H9 (cell line): ENCODE data around the gene CHST2. TPM values are rescaled to one million over a fixed set of nuclear protein-coding genes. Genes with fewer than 3 reads are reported as not detected.

Source experiments
- DNase-seq: peaks from one replicate; pipeline ENCODE4 v3.0.0-alpha.2; 2017
- H2AFZ ChIP-seq: one replicate; pipeline ENCODE4 v1.6.1; 2013; ENCODE audit warnings: mild to moderate bottlenecking, low read length, control low read depth, moderate library complexity
- H2AK5ac ChIP-seq: 2 replicates; pipeline ENCODE4 v1.6.1; 2013; ENCODE audit warnings: low read length, control low read depth, mixed read lengths; ENCODE audit not compliant: insufficient read length
- H2BK120ac ChIP-seq: one replicate; pipeline ENCODE4 v1.6.1; 2013; ENCODE audit warnings: low read depth, mild to moderate bottlenecking, low read length, control low read depth, inconsistent platforms; ENCODE audit not compliant: poor library complexity, severe bottlenecking
- H2BK12ac ChIP-seq: 2 replicates; pipeline ENCODE4 v1.6.1; 2013; ENCODE audit warnings: low read length, control low read depth, mixed read lengths, low read depth; ENCODE audit not compliant: insufficient read length
- H2BK15ac ChIP-seq: 2 replicates; pipeline ENCODE4 v1.6.1; 2013; ENCODE audit warnings: low read depth, low read length, control low read depth
- H2BK20ac ChIP-seq: one replicate; pipeline ENCODE4 v1.6.1; 2013; ENCODE audit warnings: low read depth, mild to moderate bottlenecking, low read length, control low read depth, inconsistent platforms; ENCODE audit not compliant: poor library complexity, severe bottlenecking
- H2BK5ac ChIP-seq: 2 replicates; pipeline ENCODE4 v1.6.1; 2013; ENCODE audit warnings: low read length, control low read depth, mixed read lengths; ENCODE audit not compliant: insufficient read length
- H3K14ac ChIP-seq: 2 replicates; pipeline ENCODE4 v1.6.1; 2013; ENCODE audit warnings: low read length, control low read depth; ENCODE audit not compliant: insufficient read depth
- H3K18ac ChIP-seq: 2 replicates; pipeline ENCODE4 v1.6.1; 2013; ENCODE audit warnings: low read depth, mild to moderate bottlenecking, mixed read lengths, low read length, control low read depth; ENCODE audit not compliant: insufficient read length
- H3K23ac ChIP-seq: 2 replicates; pipeline ENCODE4 v1.6.1; 2013; ENCODE audit warnings: low read length, control low read depth, mixed read lengths, low read depth; ENCODE audit not compliant: insufficient read length
- H3K23me2 ChIP-seq: 2 replicates; pipeline ENCODE4 v1.6.1; 2013; ENCODE audit warnings: low read depth, mild to moderate bottlenecking, mixed read lengths, low read length, control low read depth; ENCODE audit not compliant: insufficient read length, poor library complexity, severe bottlenecking
- H3K27ac ChIP-seq: 2 replicates; pipeline ENCODE4 v1.5.1; 2013; ENCODE audit warnings: low read length, control low read depth, mixed read lengths, low read depth; ENCODE audit not compliant: insufficient read length
- H3K27me3 ChIP-seq: 2 replicates; pipeline ENCODE4 v1.6.1; 2013; ENCODE audit warnings: low read length, control low read depth, inconsistent platforms; ENCODE audit not compliant: insufficient read depth
- H3K4ac ChIP-seq: 2 replicates; pipeline ENCODE4 v1.6.1; 2013; ENCODE audit warnings: low read depth, mild to moderate bottlenecking, control low read depth, inconsistent platforms, low read length, moderate library complexity
- H3K4me1 ChIP-seq: 2 replicates; pipeline ENCODE4 v1.6.1; 2013; ENCODE audit warnings: low read length, control low read depth, inconsistent platforms; ENCODE audit not compliant: insufficient read depth
- H3K4me2 ChIP-seq: 2 replicates; pipeline ENCODE4 v1.6.1; 2013; ENCODE audit warnings: low read length, control low read depth, mixed read lengths; ENCODE audit not compliant: insufficient read length, insufficient read depth
- H3K56ac ChIP-seq: 2 replicates; pipeline ENCODE4 v1.6.1; 2013; ENCODE audit warnings: low read depth, mild to moderate bottlenecking, mixed read lengths, low read length, control low read depth; ENCODE audit not compliant: insufficient read length
- H3K79me1 ChIP-seq: 2 replicates; pipeline ENCODE4 v1.6.1; 2013; ENCODE audit warnings: low read depth, mild to moderate bottlenecking, moderate library complexity, low read length, control low read depth, inconsistent platforms; ENCODE audit not compliant: insufficient read depth, poor library complexity, severe bottlenecking
- H3K79me2 ChIP-seq: 2 replicates; pipeline ENCODE4 v1.6.1; 2013; ENCODE audit warnings: low read length, control low read depth, inconsistent platforms; ENCODE audit not compliant: insufficient read depth
- H3K9ac ChIP-seq: 2 replicates; pipeline ENCODE4 v1.6.1; 2013; ENCODE audit warnings: low read length, control low read depth, mixed read lengths; ENCODE audit not compliant: insufficient read length; ENCODE audit errors: extremely low read depth
- H3K9me3 ChIP-seq: one replicate; pipeline ENCODE4 v1.6.1; 2013; ENCODE audit warnings: low read depth, low read length, inconsistent platforms; ENCODE audit not compliant: control insufficient read depth
- H3T11ph ChIP-seq: one replicate; pipeline ENCODE4 v1.6.1; 2013; ENCODE audit warnings: mild to moderate bottlenecking, low read length, control low read depth, inconsistent platforms
- H4K20me1 ChIP-seq: one replicate; pipeline ENCODE4 v1.6.1; 2013; ENCODE audit not compliant: control insufficient read depth, insufficient read length, insufficient read depth
- H4K5ac ChIP-seq: 2 replicates; pipeline ENCODE4 v1.6.1; 2013; ENCODE audit warnings: low read depth, mild to moderate bottlenecking, mixed read lengths, low read length, control low read depth; ENCODE audit not compliant: insufficient read length
- H4K8ac ChIP-seq: replicated peaks from 2 replicates; pipeline ENCODE4 v1.6.1; 2013; ENCODE audit warnings: low read length, control low read depth, mixed read lengths, low read depth; ENCODE audit not compliant: insufficient read length
- H4K91ac ChIP-seq: 2 replicates; pipeline ENCODE4 v1.6.1; 2013; ENCODE audit warnings: low read depth, mild to moderate bottlenecking, moderate library complexity, mixed read lengths, low read length, control low read depth; ENCODE audit not compliant: insufficient read length
- H3K27ac Mint-ChIP-seq, 3 experiments: 2 replicates in 2 of 3; 3 replicates in 1 of 3; pipeline ENCODE4 v1.8.0; 2020 to 2021; ENCODE audit warnings: mixed read lengths in 3 of 3, mild to moderate bottlenecking in 1 of 3, moderate library complexity in 1 of 3
- H3K27me3 Mint-ChIP-seq: 2 replicates; pipeline ENCODE4 v1.8.0; 2021; ENCODE audit warnings: low read depth, mild to moderate bottlenecking, moderate library complexity, mixed read lengths
- H3K36me3 Mint-ChIP-seq, 3 experiments: 2 replicates in 2 of 3; 3 replicates in 1 of 3; pipeline ENCODE4 v1.8.0; 2020 to 2021; ENCODE audit warnings: low read depth in 3 of 3, mixed read lengths in 3 of 3; ENCODE audit not compliant: insufficient read depth in 1 of 3
- H3K4me1 Mint-ChIP-seq, 2 experiments: 2 replicates each; pipeline ENCODE4 v1.8.0; 2020; ENCODE audit warnings: mixed read lengths in 2 of 2
- H3K4me3 Mint-ChIP-seq, 2 experiments: 2 replicates in 1 of 2; 3 replicates in 1 of 2; pipeline ENCODE4 v1.8.0; 2020 to 2021; ENCODE audit warnings: mild to moderate bottlenecking in 2 of 2, mixed read lengths in 2 of 2, moderate library complexity in 1 of 2
- H3K9me3 Mint-ChIP-seq, 2 experiments: 2 replicates in 1 of 2; 3 replicates in 1 of 2; pipeline ENCODE4 v1.8.0; 2020; ENCODE audit warnings: mild to moderate bottlenecking in 2 of 2, mixed read lengths in 2 of 2, moderate library complexity in 1 of 2
- WGBS: extraction: QIAGEN DNeasy Blood & Tissue Kit; methylation state at CpG from one replicate; pipeline ENCODE4 v1.1.7; 2013; ENCODE audit warnings: missing lambda C conversion rate, low lambda C conversion rate, mixed read lengths; ENCODE audit not compliant: insufficient read length; ENCODE audit errors: extremely low coverage; 5-methylcytosine and 5-hydroxymethylcytosine counted together
- total RNA-seq: library from RNA; stranded (reverse); gene quantifications from 2 replicates; pipeline ENCODE4 v1.2.1, GENCODE V29; 2021
- TF ChIP-seq, protein P1 (sequence below): fragments of 200-600 bp; sonication (generic); conservative IDR thresholded peaks from 3 replicates; pipeline ENCODE4 v1.8.0; 2021; ENCODE audit warnings: antibody characterized with exemption, mild to moderate bottlenecking

Gene CHST2
- total RNA-seq, 1 experiment from 2014 or later = 5.8 TPM

DNA sequence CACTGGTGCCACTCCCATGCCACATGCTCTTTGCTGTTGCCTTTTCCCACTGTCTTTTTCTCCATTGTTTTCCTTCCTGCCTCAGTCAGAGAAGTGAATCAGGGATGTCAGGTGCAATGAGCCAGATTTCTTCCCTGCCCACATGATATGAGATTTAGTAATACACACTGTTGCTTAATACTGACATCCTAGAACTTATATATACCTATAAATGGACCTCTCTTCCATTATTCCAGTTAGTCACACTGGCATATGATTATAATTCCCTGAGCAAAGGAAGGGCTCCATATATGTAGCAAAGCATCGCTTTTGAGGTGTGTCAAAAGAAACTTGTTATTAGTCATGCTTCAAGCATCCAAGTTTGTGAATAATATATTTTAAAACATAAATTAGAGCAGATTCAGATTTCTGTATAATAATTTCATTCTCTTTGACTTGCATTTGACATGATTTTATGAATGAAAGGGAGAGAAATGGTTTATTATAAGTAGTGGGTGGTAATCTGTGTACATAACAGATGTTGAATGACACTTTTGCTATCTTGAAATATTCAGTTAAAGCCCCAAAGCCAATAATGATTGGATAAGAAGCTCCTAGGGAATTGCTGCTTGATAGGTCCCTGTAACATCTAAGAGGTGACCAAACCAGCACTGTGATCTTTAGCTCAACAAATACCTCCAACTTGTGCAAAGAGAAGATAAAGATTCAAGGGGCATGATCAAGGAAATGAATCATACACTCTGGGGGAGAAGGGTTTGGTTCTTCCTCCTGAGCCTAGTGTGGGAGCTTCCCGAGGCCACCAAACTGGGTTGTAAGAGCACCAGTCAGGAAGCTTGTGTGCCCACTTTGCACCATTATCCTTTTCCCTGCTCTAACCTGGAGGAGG is 48.6 kb downstream of the CHST2 start:
- Histone ChIP-seq H2BK15ac (no peak overlapping the region), H3K4ac (no peak overlapping the region), H3K4me1 (no peaks in the 10 kb centered on the region), H4K20me1 (no peaks in the 10 kb centered on the region), H3K56ac (no peak overlapping the region), H3K9ac (no peak overlapping the region), H2AK5ac (no peak overlapping the region), H2BK12ac (no peak overlapping the region), H3K18ac (no peak overlapping the region), H3K79me1 (no peaks in the 10 kb centered on the region), H3K14ac (no peak overlapping the region), H2BK120ac (no peak overlapping the region), H2AFZ (no peak overlapping the region), H4K8ac (no peak overlapping the region), H3K79me2 (no peaks in the 10 kb centered on the region), H3K9me3 (no peaks in the 10 kb centered on the region), H3T11ph (no peak overlapping the region), H3K23me2 (no peaks in the 10 kb centered on the region), H2BK5ac (no peak overlapping the region), H4K91ac (no peak overlapping the region), H3K27me3 (no peaks in the 10 kb centered on the region), H3K23ac (no peak overlapping the region), H2BK20ac (no peak overlapping the region), H3K4me2 (no peak overlapping the region), H3K27ac (no peak overlapping the region), H4K5ac (no peak overlapping the region)
- Mint-ChIP-seq H3K36me3 (peaks cover 3 to 8% (median 3%) of the 10 kb centered on the region in 3 experiments; a peak in 5 of 7 replicates), H3K27me3 (no peaks in the 10 kb centered on the region; the same call in 1 of the 2 replicates), H3K27ac (no peak overlapping the region), H3K9me3 (peaks cover 8 to 9% of the 10 kb centered on the region in 2 experiments), H3K4me1 (peaks cover 9 to 11% of the 10 kb centered on the region in 2 experiments), H3K4me3 (no peak overlapping the region)
- TF ChIP-seq, protein P1, sequence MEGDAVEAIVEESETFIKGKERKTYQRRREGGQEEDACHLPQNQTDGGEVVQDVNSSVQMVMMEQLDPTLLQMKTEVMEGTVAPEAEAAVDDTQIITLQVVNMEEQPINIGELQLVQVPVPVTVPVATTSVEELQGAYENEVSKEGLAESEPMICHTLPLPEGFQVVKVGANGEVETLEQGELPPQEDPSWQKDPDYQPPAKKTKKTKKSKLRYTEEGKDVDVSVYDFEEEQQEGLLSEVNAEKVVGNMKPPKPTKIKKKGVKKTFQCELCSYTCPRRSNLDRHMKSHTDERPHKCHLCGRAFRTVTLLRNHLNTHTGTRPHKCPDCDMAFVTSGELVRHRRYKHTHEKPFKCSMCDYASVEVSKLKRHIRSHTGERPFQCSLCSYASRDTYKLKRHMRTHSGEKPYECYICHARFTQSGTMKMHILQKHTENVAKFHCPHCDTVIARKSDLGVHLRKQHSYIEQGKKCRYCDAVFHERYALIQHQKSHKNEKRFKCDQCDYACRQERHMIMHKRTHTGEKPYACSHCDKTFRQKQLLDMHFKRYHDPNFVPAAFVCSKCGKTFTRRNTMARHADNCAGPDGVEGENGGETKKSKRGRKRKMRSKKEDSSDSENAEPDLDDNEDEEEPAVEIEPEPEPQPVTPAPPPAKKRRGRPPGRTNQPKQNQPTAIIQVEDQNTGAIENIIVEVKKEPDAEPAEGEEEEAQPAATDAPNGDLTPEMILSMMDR = no peak
- no peak for DNase-seq
- no CpG with 5 or more reads among the region's 2 CpGs for WGBS
